K562 (cell line): Measurements from ENCODE around the gene LAGE3. TPM values are rescaled to one million over a fixed set of nuclear protein-coding genes. Genes with fewer than 3 reads are reported as not detected.

Experiments used
- BDP1 ChIP-seq: IDR thresholded peaks from 3 replicates; pipeline ENCODE4 v1.6.1; 2011; ENCODE audit not compliant: insufficient read length, insufficient read depth
- CBX3 ChIP-seq, 2 experiments: IDR thresholded peaks; 1 replicate in 1 of 2; 2 replicates in 1 of 2; pipeline ENCODE4 v1.6.1; 2012; ENCODE audit warnings: inconsistent platforms in 2 of 2, low read length in 2 of 2, borderline replicate concordance in 1 of 2, control low read depth in 1 of 2
- CCAR2 ChIP-seq: fragments of 200-400 bp; formaldehyde crosslinking; IDR thresholded peaks from 2 replicates; pipeline ENCODE4 v1.6.1; 2017; ENCODE audit warnings: mild to moderate bottlenecking, low read depth, low read length
- ELF1 ChIP-seq: fragments of 200-800 bp; sonication (Bioruptor generic); IDR thresholded peaks from 2 replicates; pipeline ENCODE4 v1.6.1; 2016; ENCODE audit warnings: missing genetic modification characterization, missing compliant biosample characterization
- GATA2 ChIP-seq: sonication (generic); formaldehyde crosslinking; IDR thresholded peaks from 2 replicates; pipeline ENCODE4 v1.4.0; 2020; ENCODE audit warnings: mild to moderate bottlenecking, missing genetic modification reagents
- GATAD2B ChIP-seq: fragments of 450-650 bp; IDR thresholded peaks from 2 replicates; pipeline ENCODE4 v1.6.1; 2017; ENCODE audit warnings: mild to moderate bottlenecking, borderline replicate concordance
- HBP1 ChIP-seq: fragments of 450-650 bp; formaldehyde crosslinking; IDR thresholded peaks from 2 replicates; pipeline ENCODE4 v1.4.0; 2022; ENCODE audit warnings: missing genetic modification characterization
- HINFP ChIP-seq: fragments of 450-650 bp; conservative IDR thresholded peaks from 2 replicates; pipeline ENCODE4 v1.6.1; 2016; ENCODE audit warnings: missing genetic modification characterization, low read depth, mild to moderate bottlenecking, control low read depth, missing compliant biosample characterization
- JUND ChIP-seq, 2 experiments: IDR thresholded peaks; 2 replicates in 1 of 2; 3 replicates in 1 of 2; pipeline ENCODE4 v1.6.1; 2011; ENCODE audit warnings: borderline replicate concordance in 2 of 2, low read depth in 2 of 2, low read length in 2 of 2, improper control_type of control experiment in 1 of 2, missing biosample characterization in 1 of 2, missing genetic modification characterization in 1 of 2, missing genetic modification reagents in 1 of 2
- NCOA1 ChIP-seq: fragments of 450-650 bp; IDR thresholded peaks from 2 replicates; pipeline ENCODE4 v1.6.1; 2016; ENCODE audit warnings: low read depth
- SMARCE1 ChIP-seq: fragments of 450-650 bp; IDR thresholded peaks from 2 replicates; pipeline ENCODE4 v1.7.1; 2016; ENCODE audit warnings: mild to moderate bottlenecking
- SRSF9 ChIP-seq: fragments of 200-400 bp; formaldehyde crosslinking; IDR thresholded peaks from 2 replicates; pipeline ENCODE4 v1.6.1; 2017; ENCODE audit warnings: low read depth, low read length, borderline replicate concordance
- TAF7 ChIP-seq: fragments of 450-650 bp; IDR thresholded peaks from 2 replicates; pipeline ENCODE4 v1.6.1; 2016; ENCODE audit warnings: missing genetic modification characterization, missing compliant biosample characterization
- THRA ChIP-seq: fragments of 450-650 bp; IDR thresholded peaks from 2 replicates; pipeline ENCODE4 v1.6.1; 2017; ENCODE audit warnings: mild to moderate bottlenecking, moderate library complexity
- USF2 ChIP-seq: sonication (generic); formaldehyde crosslinking; IDR thresholded peaks from 2 replicates; pipeline ENCODE4 v1.5.0; 2020; ENCODE audit warnings: missing genetic modification reagents
- ZNF133 ChIP-seq: fragments of 250-450 bp; sonication (Bioruptor Pico); IDR thresholded peaks from 2 replicates; pipeline ENCODE4 v1.4.0; 2020; ENCODE audit warnings: mild to moderate bottlenecking
- ZNF165 ChIP-seq: fragments of 250-450 bp; sonication (Bioruptor Pico); IDR thresholded peaks from 2 replicates; pipeline ENCODE4 v1.4.0; 2020; ENCODE audit warnings: borderline replicate concordance
- ZNF232 ChIP-seq: sonication (generic); formaldehyde crosslinking; IDR thresholded peaks from 2 replicates; pipeline ENCODE4 v1.8.0; 2022; ENCODE audit warnings: mild to moderate bottlenecking, missing genetic modification reagents
- ZNF239 ChIP-seq: fragments of 250-450 bp; sonication (Bioruptor Pico); IDR thresholded peaks from 2 replicates; pipeline ENCODE4 v1.4.0; 2020; ENCODE audit warnings: mild to moderate bottlenecking
- ZNF311 ChIP-seq: fragments of 250-450 bp; sonication (Bioruptor Pico); IDR thresholded peaks from 2 replicates; pipeline ENCODE4 v1.4.0; 2020; ENCODE audit warnings: mild to moderate bottlenecking, moderate library complexity
- ZNF316 ChIP-seq: fragments of 450-650 bp; IDR thresholded peaks from 2 replicates; pipeline ENCODE4 v1.6.1; 2016
- ZNF347 ChIP-seq: fragments of 450-650 bp; formaldehyde crosslinking; IDR thresholded peaks from 2 replicates; pipeline ENCODE4 v1.4.0; 2020; ENCODE audit warnings: low read depth, mild to moderate bottlenecking, moderate library complexity
- ZNF57 ChIP-seq: fragments of 450-650 bp; formaldehyde crosslinking; IDR thresholded peaks from 2 replicates; pipeline ENCODE4 v1.4.0; 2020; ENCODE audit warnings: mild to moderate bottlenecking, moderate library complexity
- ZNF778 ChIP-seq: fragments of 450-650 bp; formaldehyde crosslinking; IDR thresholded peaks from 2 replicates; pipeline ENCODE4 v1.4.0; 2020; ENCODE audit warnings: mild to moderate bottlenecking, moderate library complexity
- polyA plus RNA-seq, 8 experiments: library from polyadenylated mRNA; depleted of rRNA in 4 of 8; stranded (reverse) in 5 of 8; unstranded in 3 of 8; fragments of >200 nt; fragmentation: Nextera tagmentation in 2 of 8; fragmentation: Illumina TruSeq in 1 of 8; extraction: Ambion mirVana in 2 of 8; extraction: Trizol in 1 of 8; gene quantifications; 2 replicates each; pipeline versions ENCODE4 v1.2.1 to v1.2.3, GENCODE V29; 2011 to 2014; ENCODE audit warnings: inconsistent platforms in 1 of 8, missing spikeins in 1 of 8
- total RNA-seq, 7 experiments: library from RNA; depleted of rRNA in 6 of 7; stranded (reverse); fragments of >200 nt in 6 of 7; fragmentation: Illumina TruSeq in 2 of 7; extraction: Trizol in 2 of 7; gene quantifications; 2 replicates each; pipeline versions ENCODE4 v1.2.1 to v1.2.3, GENCODE V29; 2011 to 2021; ENCODE audit warnings: low replicate concordance in 1 of 7

LAGE3 gene
- total and polyA plus RNA-seq, 9 of the 15 experiments (the other 6 are each of a cell fraction or from before 2014, with no cell fraction given): 28.2 to 125 (median 35.8) TPM

- TF ChIP-seq THRA: no peak
- no peak for TF ChIP-seq GATA2 (CRISPR knock-in tag)
- no peak for TF ChIP-seq CCAR2
- no peak for TF ChIP-seq SRSF9
- no peak for TF ChIP-seq CBX3 (IDR thresholded peaks at IDR 0.05; ENCODE audit: borderline replicate concordance in 1 of 2, low read length in 2 of 2)
- TF ChIP-seq ZNF316: no peak
- no peak for TF ChIP-seq ZNF778 (CRISPR knock-in tag)
- 0 out of 2 replicates have a peak, but pooled peaks have one; percentile 28 for TF ChIP-seq SMARCE1
- TF ChIP-seq ZNF57 (CRISPR knock-in tag): no peak
- no peak for TF ChIP-seq ZNF232 (CRISPR knock-in tag)
- no peak for TF ChIP-seq HBP1 (CRISPR knock-in tag)
- TF ChIP-seq ZNF347 (CRISPR knock-in tag): no peak
- TF ChIP-seq ZNF133 (CRISPR knock-in tag): no peak
- no peak for TF ChIP-seq ZNF311
- no peak for TF ChIP-seq HINFP (tag)
- TF ChIP-seq ZNF165: no peak
- TF ChIP-seq TAF7 (tag): no peak
- no peak for TF ChIP-seq ZNF239 (CRISPR knock-in tag)
- TF ChIP-seq JUND (IDR thresholded peaks at IDR 0.05; ENCODE audit: borderline replicate concordance, low read depth, low read length): no peak
- 0 out of 3 replicates have a peak, but pooled peaks have one; percentile 4 for TF ChIP-seq JUND (tag; IDR thresholded peaks at IDR 0.05; ENCODE audit: borderline replicate concordance, low read depth, low read length)
- TF ChIP-seq GATAD2B: no peak
- peak; percentile 92 for TF ChIP-seq USF2 (CRISPR knock-in tag)
- TF ChIP-seq NCOA1: no peak
- no peak for TF ChIP-seq ELF1 (tag)
- TF ChIP-seq BDP1: no peak
Measured at GRCh38 chrX:154428176-154429171, 50.6 kb downstream of the LAGE3 start, which contains the start of gene ATP6AP1 (continued).
